SK-N-SH (cell line): Measurements from ENCODE around the gene SRD5A3. TPM values are rescaled to one million over a fixed set of nuclear protein-coding genes. Genes with fewer than 3 reads are reported as not detected.

Experiments
- CTCF ChIA-PET: fragments of 300-600, 350-600 bp; formaldehyde crosslinking; extraction: SDS; loops from one replicate; lab custom pipeline; 2021; lab: Yijun Ruan, JAX
- POLR2A ChIA-PET: fragments of 350-600 bp; sonication (Branson Sonifier 250); formaldehyde crosslinking; extraction: SDS; loops from one replicate; lab custom pipeline; 2020; ENCODE audit warnings: antibody characterized with exemption, inconsistent platforms; lab: Yijun Ruan, JAX
- DNase-seq: peaks from one replicate; pipeline ENCODE4 v3.0.0; 2012
- H2AFZ ChIP-seq: fragments of 200-600 bp; sonication (generic); 2 replicates; pipeline ENCODE4 v1.8.1; 2016; ENCODE audit warnings: antibody characterized with exemption, mild to moderate bottlenecking, low read depth
- H3F3A ChIP-seq: fragments of 200-600 bp; sonication (generic); replicated peaks from 2 replicates; pipeline ENCODE3; 2016; ENCODE audit warnings: antibody characterized with exemption, mild to moderate bottlenecking; ENCODE audit not compliant: insufficient read depth
- H3K27ac ChIP-seq, 2 experiments: fragments of 200-500 bp in 1 of 2; fragments of 200-600 bp in 1 of 2; sonication (Bioruptor generic) in 1 of 2; sonication (generic), shearing (Covaris generic) in 1 of 2; 2 replicates each; pipeline versions ENCODE4 v1.5.1 to v1.6.1; 2014 to 2016; ENCODE audit warnings: low read depth in 2 of 2, inconsistent platforms in 1 of 2, low read length in 1 of 2, mild to moderate bottlenecking in 1 of 2, mixed read lengths in 1 of 2
- H3K27me3 ChIP-seq: fragments of 200-600 bp; sonication (generic), shearing (Covaris generic); 2 replicates; pipeline ENCODE4 v1.6.1; 2016; ENCODE audit warnings: mixed run types; ENCODE audit not compliant: insufficient read depth
- H3K36me3 ChIP-seq, 2 experiments: fragments of 200-500 bp in 1 of 2; fragments of 200-600 bp in 1 of 2; sonication (Bioruptor generic) in 1 of 2; sonication (generic) in 1 of 2; replicated peaks in 1 of 2; 2 replicates each; pipeline versions ENCODE3 to v1.5.1; 2014 to 2016; ENCODE audit warnings: low read length in 1 of 2, mild to moderate bottlenecking in 1 of 2; ENCODE audit not compliant: insufficient read depth in 2 of 2, control insufficient read depth in 1 of 2
- H3K4me1 ChIP-seq, 2 experiments: fragments of 200-500 bp in 1 of 2; fragments of 200-600 bp in 1 of 2; sonication (Bioruptor generic) in 1 of 2; sonication (generic), shearing (Covaris generic) in 1 of 2; 2 replicates each; pipeline versions ENCODE4 v1.5.1 to v1.6.1; 2014 to 2016; ENCODE audit warnings: low read depth in 1 of 2, low read length in 1 of 2, mixed run types in 1 of 2; ENCODE audit not compliant: insufficient read depth in 2 of 2, control insufficient read depth in 1 of 2
- H3K4me2 ChIP-seq: fragments of 200-600 bp; sonication (generic), shearing (Covaris generic); 2 replicates; pipeline ENCODE4 v1.6.1; 2017; ENCODE audit warnings: mixed run types
- H3K4me3 ChIP-seq, 2 experiments: fragments of 200-500 bp in 1 of 2; fragments of 200-600 bp in 1 of 2; sonication (Bioruptor generic) in 1 of 2; sonication (generic), shearing (Covaris generic) in 1 of 2; 2 replicates each; pipeline versions ENCODE4 v1.5.1 to v1.8.1; 2014 to 2016; ENCODE audit warnings: low read depth in 2 of 2, inconsistent platforms in 1 of 2, low read length in 1 of 2, mild to moderate bottlenecking in 1 of 2, mixed read lengths in 1 of 2, moderate library complexity in 1 of 2
- H3K79me2 ChIP-seq: fragments of 200-600 bp; sonication (generic); 2 replicates; pipeline ENCODE4 v1.8.1; 2017; ENCODE audit warnings: mild to moderate bottlenecking; ENCODE audit not compliant: insufficient read depth
- H3K9ac ChIP-seq: fragments of 200-600 bp; sonication (generic); 2 replicates; pipeline ENCODE4 v1.6.1; 2017; ENCODE audit warnings: mixed run types
- H3K9me2 ChIP-seq: fragments of 200-600 bp; sonication (generic); 2 replicates; pipeline ENCODE4 v1.6.1; 2017; ENCODE audit warnings: mixed run types
- H3K9me3 ChIP-seq: fragments of 200-600 bp; sonication (generic); 2 replicates; pipeline ENCODE4 v1.6.1; 2017; ENCODE audit warnings: mixed run types, mild to moderate bottlenecking, moderate library complexity
- H4K20me1 ChIP-seq: fragments of 200-600 bp; sonication (generic); 2 replicates; pipeline ENCODE4 v1.6.1; 2017; ENCODE audit warnings: mild to moderate bottlenecking, mixed run types; ENCODE audit not compliant: insufficient read depth
- FOSL2 ChIP-seq: IDR thresholded peaks from 2 replicates; pipeline ENCODE4 v1.4.0; 2012; ENCODE audit warnings: low read depth, mild to moderate bottlenecking, moderate library complexity, borderline replicate concordance
- FOXM1 ChIP-seq: IDR thresholded peaks from 2 replicates; pipeline ENCODE4 v1.4.0; 2012; ENCODE audit warnings: low read depth, mild to moderate bottlenecking
- GATA2 ChIP-seq: sonication (generic); formaldehyde crosslinking; IDR thresholded peaks from 2 replicates; pipeline ENCODE4 v1.5.0; 2020; ENCODE audit warnings: mild to moderate bottlenecking, missing genetic modification reagents
- JUND ChIP-seq: IDR thresholded peaks from 2 replicates; pipeline ENCODE4 v1.4.0; 2012
- MXI1 ChIP-seq: IDR thresholded peaks from 2 replicates; pipeline ENCODE4 v1.6.1; 2012; ENCODE audit warnings: mild to moderate bottlenecking, low read depth, low read length, improper control_type of control experiment
- NFIC ChIP-seq: IDR thresholded peaks from 2 replicates; pipeline ENCODE4 v1.4.0; 2012; ENCODE audit warnings: borderline replicate concordance
- NRF1 ChIP-seq: IDR thresholded peaks from 2 replicates; pipeline ENCODE4 v1.6.1; 2012; ENCODE audit warnings: low read depth, mild to moderate bottlenecking, low read length
- RCOR1 ChIP-seq: fragments of 150-350 bp; IDR thresholded peaks from 2 replicates; pipeline ENCODE4 v1.6.1; 2017; ENCODE audit warnings: antibody characterized with exemption, low read length
- RXRA ChIP-seq: IDR thresholded peaks from 2 replicates; pipeline ENCODE4 v1.4.0; 2012; ENCODE audit warnings: low read depth, mild to moderate bottlenecking, borderline replicate concordance
- SIN3A ChIP-seq: IDR thresholded peaks from 2 replicates; pipeline ENCODE4 v1.6.1; 2012; ENCODE audit warnings: low read depth, mild to moderate bottlenecking, low read length, moderate library complexity, borderline replicate concordance
- SMC3 ChIP-seq: IDR thresholded peaks from 2 replicates; pipeline ENCODE4 v1.6.1; 2012; ENCODE audit warnings: low read depth, low read length, improper control_type of control experiment
- YY1 ChIP-seq: IDR thresholded peaks from 2 replicates; pipeline ENCODE4 v1.4.0; 2012; ENCODE audit warnings: low read depth, mild to moderate bottlenecking
- WGBS: methylation state at CpG from one replicate; pipeline ENCODE4 v1.1.6; 2017; ENCODE audit warnings: low lambda C conversion rate; 5-methylcytosine and 5-hydroxymethylcytosine counted together
- polyA plus RNA-seq, 3 experiments: library from polyadenylated mRNA; depleted of rRNA; stranded (reverse); fragments of >200 nt; gene quantifications; 2 replicates each; pipeline ENCODE4 v1.2.3, GENCODE V29; 2012
- TF ChIP-seq, protein P1 (sequence below): fragments of 150-350 bp; IDR thresholded peaks from 2 replicates; pipeline ENCODE4 v1.6.1; 2017; ENCODE audit warnings: antibody characterized with exemption, low read length, low read depth, borderline replicate concordance
- TF ChIP-seq, protein P2 (sequence below): IDR thresholded peaks from 2 replicates; pipeline ENCODE4 v1.4.0; 2012; ENCODE audit warnings: low read depth, borderline replicate concordance
- TF ChIP-seq, protein P3 (sequence below): IDR thresholded peaks from 2 replicates; pipeline ENCODE4 v1.4.0; 2012; ENCODE audit warnings: low read depth
- TF ChIP-seq, protein P4 (sequence below): IDR thresholded peaks from 2 replicates; pipeline ENCODE4 v1.4.0; 2012; ENCODE audit warnings: low read depth, borderline replicate concordance
- TF ChIP-seq, protein P5 (sequence below): IDR thresholded peaks from 2 replicates; pipeline ENCODE4; 2012

Gene SRD5A3
- polyA plus RNA-seq, 1 of the 3 experiments (the other 2 are of a cell fraction) = 5.1 TPM

DNA sequence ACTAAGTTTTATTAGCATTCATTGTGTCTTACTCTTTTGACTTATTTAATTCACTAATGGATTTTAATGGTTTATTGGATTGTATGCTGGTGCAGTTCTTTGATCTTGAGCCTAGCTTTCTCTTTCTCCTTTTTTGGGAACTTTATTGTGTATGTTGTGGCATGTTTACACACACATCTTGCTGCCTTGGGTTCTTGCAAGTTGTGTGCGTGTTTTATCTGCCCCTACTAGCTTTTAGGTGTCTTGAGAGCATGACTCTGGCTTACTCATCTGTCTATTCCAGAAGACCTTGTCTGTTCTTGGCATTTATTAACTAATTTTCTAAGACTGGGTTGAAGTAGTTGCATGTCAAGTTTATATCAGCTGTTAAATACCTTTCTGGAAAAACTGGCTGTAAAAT, 52.4 kb downstream of the SRD5A3 start:
- POLR2A ChIA-PET = no interaction called here
- Histone ChIP-seq H3K36me3 (peaks cover 17 to 35% of the 10 kb centered on the region in 2 experiments), H3K4me1 (peaks cover 0 to 5% of the 10 kb centered on the region in 2 experiments; a peak in 2 of 4 replicates), H3K79me2 (peaks cover 72% of the 10 kb centered on the region), H3K9me3 (no peaks in the 10 kb centered on the region), H3F3A (peaks cover 11% of the 10 kb centered on the region), H3K4me2 (peak overlapping the region; percentile 99), H3K27me3 (no peaks in the 10 kb centered on the region), H3K9me2 (no peaks in the 10 kb centered on the region), H3K27ac (peak overlapping the region; percentile 54 to 86), H4K20me1 (peaks cover 55% of the 10 kb centered on the region), H3K9ac (peak overlapping the region; percentile 98), H2AFZ (no peak overlapping the region), H3K4me3 (peak overlapping the region; percentile 81 to 90)
- DNase-seq = no peak
- TF ChIP-seq MXI1 (peak; percentile 19; the same call in 1 of the 2 replicates), NFIC (no peak)
- CTCF ChIA-PET = interaction anchor here (2.4 kb wide), 1 partner anchor 52 kb away, joined by 12 read pairs; the partner anchor contains the start of gene SRD5A3
- WGBS = 26% methylated on average over 1 of the region's 1 CpG

DNA sequence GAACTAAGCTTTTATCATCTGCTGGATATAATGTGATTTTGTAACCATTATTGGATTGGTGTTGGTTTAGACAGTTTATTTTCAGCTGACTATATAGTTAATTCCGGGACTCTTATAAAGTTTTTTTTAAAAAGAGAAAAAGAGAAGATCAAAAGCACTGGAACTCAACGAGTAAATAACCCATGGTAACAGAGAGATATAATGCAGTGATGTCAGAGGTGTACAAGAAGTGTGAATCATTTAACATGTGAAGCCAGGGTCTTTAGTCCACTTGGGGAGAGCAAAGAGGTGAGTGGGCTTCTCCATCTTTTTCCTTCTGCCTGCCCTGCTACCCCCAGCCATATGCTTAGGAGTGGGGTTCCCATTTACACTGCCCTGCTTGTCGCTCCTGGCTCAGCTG, 52.9 kb downstream of the SRD5A3 start:
- peaks cover 77% of the 10 kb centered on the region for H3K79me2 ChIP-seq
- H3K36me3 ChIP-seq = peaks cover 17 to 40% of the 10 kb centered on the region in 2 experiments
- peak overlapping the region; percentile 81 to 90 for H3K4me3 ChIP-seq
- 41% methylated on average over 3 of the region's 3 CpGs for WGBS
- peak; percentile 30 for DNase-seq
- H3K9me2 ChIP-seq = no peaks in the 10 kb centered on the region
- no peaks in the 10 kb centered on the region for H3K27me3 ChIP-seq
- H3K4me1 ChIP-seq = peaks cover 0 to 5% of the 10 kb centered on the region in 2 experiments; a peak in 2 of 4 replicates
- ChIA-PET POLR2A (interaction anchor here (1.7 kb wide), 1 partner anchor 53 kb away, joined by 6 read pairs; the partner anchor contains the start of gene SRD5A3), CTCF (interaction anchor here (0.6 to 1.3 kb wide), 2 partner anchors 15 to 52 kb away, joined by 3 to 7 read pairs; partner anchors contain the start of gene SRD5A3)
- TF ChIP-seq RXRA (no peak), FOSL2 (no peak), NRF1 (no peak), GATA2 (CRISPR knock-in tag) (no peak), SIN3A (no peak), NFIC (no peak), JUND (no peak), MXI1 (no peak), RCOR1 (no peak), YY1 (no peak), FOXM1 (no peak), SMC3 (no peak)
- TF ChIP-seq, protein P1, sequence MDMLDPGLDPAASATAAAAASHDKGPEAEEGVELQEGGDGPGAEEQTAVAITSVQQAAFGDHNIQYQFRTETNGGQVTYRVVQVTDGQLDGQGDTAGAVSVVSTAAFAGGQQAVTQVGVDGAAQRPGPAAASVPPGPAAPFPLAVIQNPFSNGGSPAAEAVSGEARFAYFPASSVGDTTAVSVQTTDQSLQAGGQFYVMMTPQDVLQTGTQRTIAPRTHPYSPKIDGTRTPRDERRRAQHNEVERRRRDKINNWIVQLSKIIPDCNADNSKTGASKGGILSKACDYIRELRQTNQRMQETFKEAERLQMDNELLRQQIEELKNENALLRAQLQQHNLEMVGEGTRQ = no peak
- TF ChIP-seq, protein P2, sequence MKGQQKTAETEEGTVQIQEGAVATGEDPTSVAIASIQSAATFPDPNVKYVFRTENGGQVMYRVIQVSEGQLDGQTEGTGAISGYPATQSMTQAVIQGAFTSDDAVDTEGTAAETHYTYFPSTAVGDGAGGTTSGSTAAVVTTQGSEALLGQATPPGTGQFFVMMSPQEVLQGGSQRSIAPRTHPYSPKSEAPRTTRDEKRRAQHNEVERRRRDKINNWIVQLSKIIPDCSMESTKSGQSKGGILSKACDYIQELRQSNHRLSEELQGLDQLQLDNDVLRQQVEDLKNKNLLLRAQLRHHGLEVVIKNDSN = no peak
- TF ChIP-seq, protein P3, sequence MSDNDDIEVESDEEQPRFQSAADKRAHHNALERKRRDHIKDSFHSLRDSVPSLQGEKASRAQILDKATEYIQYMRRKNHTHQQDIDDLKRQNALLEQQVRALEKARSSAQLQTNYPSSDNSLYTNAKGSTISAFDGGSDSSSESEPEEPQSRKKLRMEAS = no peak
- TF ChIP-seq, protein P4, sequence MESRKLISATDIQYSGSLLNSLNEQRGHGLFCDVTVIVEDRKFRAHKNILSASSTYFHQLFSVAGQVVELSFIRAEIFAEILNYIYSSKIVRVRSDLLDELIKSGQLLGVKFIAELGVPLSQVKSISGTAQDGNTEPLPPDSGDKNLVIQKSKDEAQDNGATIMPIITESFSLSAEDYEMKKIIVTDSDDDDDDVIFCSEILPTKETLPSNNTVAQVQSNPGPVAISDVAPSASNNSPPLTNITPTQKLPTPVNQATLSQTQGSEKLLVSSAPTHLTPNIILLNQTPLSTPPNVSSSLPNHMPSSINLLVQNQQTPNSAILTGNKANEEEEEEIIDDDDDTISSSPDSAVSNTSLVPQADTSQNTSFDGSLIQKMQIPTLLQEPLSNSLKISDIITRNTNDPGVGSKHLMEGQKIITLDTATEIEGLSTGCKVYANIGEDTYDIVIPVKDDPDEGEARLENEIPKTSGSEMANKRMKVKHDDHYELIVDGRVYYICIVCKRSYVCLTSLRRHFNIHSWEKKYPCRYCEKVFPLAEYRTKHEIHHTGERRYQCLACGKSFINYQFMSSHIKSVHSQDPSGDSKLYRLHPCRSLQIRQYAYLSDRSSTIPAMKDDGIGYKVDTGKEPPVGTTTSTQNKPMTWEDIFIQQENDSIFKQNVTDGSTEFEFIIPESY = no peak
- TF ChIP-seq, protein P5, sequence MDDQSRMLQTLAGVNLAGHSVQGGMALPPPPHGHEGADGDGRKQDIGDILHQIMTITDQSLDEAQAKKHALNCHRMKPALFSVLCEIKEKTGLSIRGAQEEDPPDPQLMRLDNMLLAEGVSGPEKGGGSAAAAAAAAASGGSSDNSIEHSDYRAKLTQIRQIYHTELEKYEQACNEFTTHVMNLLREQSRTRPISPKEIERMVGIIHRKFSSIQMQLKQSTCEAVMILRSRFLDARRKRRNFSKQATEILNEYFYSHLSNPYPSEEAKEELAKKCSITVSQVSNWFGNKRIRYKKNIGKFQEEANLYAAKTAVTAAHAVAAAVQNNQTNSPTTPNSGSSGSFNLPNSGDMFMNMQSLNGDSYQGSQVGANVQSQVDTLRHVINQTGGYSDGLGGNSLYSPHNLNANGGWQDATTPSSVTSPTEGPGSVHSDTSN = no peak
- H4K20me1 ChIP-seq = peaks cover 60% of the 10 kb centered on the region
- peak overlapping the region; percentile 98; the same call in 1 of the 2 replicates for H3K9ac ChIP-seq
- no peaks in the 10 kb centered on the region for H3K9me3 ChIP-seq
- H2AFZ ChIP-seq = no peak overlapping the region
- peak overlapping the region; percentile 31 to 86; a peak in 2 of 4 replicates for H3K27ac ChIP-seq
- peak overlapping the region; percentile 99 for H3K4me2 ChIP-seq
- H3F3A ChIP-seq = peaks cover 11% of the 10 kb centered on the region
